HCT116 (cell line): ENCODE results near the gene TRIM61. TPM values are rescaled to one million over a fixed set of nuclear protein-coding genes. Genes with fewer than 3 reads are reported as not detected.

ENCODE experiments used
- ATAC-seq: fragments of 200-7000 bp; cut with Tn5 transposase; 2 replicates; pipeline ENCODE4 v1.9.1; 2020; ENCODE audit warnings: mild to moderate bottlenecking, moderate library complexity
- BruUV-seq: library from RNA; stranded (reverse); fragments of 400-500 nt; replicated peaks from 2 replicates; lab custom pipeline; 2021; lab: Mats Ljungman, UMichigan
- CTCF ChIA-PET: fragments of 300-600 bp; sonication (Branson Sonifier 250); formaldehyde crosslinking; loops from one replicate; lab custom pipeline; 2021; ENCODE audit warnings: antibody characterized with exemption; lab: Charles Lee
- POLR2A ChIA-PET: fragments of 300-600, 350-600 bp; sonication (Branson Sonifier 250); formaldehyde crosslinking; loops from one replicate; lab custom pipeline; 2021; ENCODE audit warnings: antibody characterized with exemption; lab: Charles Lee
- RAD21 ChIA-PET, 2 experiments: fragments of 300-600 bp; sonication (Branson Sonifier 250); formaldehyde crosslinking; loops; one replicate each; lab custom pipeline; 2023; ENCODE audit warnings: low total read pairs in 2 of 2; ENCODE audit not compliant: uncharacterized antibody in 2 of 2, unreplicated experiment in 2 of 2, low non-redundant PET in 1 of 2; lab: Charles Lee
- DNase-seq: peaks from one replicate; pipeline ENCODE4 v3.0.0-alpha.2; 2010; ENCODE audit warnings: low read depth, low spot score
- H2AFZ ChIP-seq: fragments of 200-600 bp; shearing (Covaris generic), sonication (generic); 2 replicates; pipeline ENCODE4 v1.6.1; 2017; ENCODE audit warnings: low read depth, mixed run types, mixed read lengths, antibody characterized with exemption, low read length; ENCODE audit not compliant: poor library complexity, severe bottlenecking
- H3K27ac ChIP-seq: 2 replicates; pipeline ENCODE4 v1.5.1; 2012; ENCODE audit warnings: low read depth, low read length
- H3K27me3 ChIP-seq: fragments of 200-600 bp; sonication (generic); 2 replicates; pipeline ENCODE4 v1.6.1; 2016; ENCODE audit warnings: mixed run types, low read length, mixed read lengths; ENCODE audit not compliant: insufficient read depth
- H3K36me3 ChIP-seq, 2 experiments: fragments of 200-500 bp in 1 of 2; fragments of 200-600 bp in 1 of 2; sonication (Bioruptor generic) in 1 of 2; sonication (generic) in 1 of 2; 2 replicates each; pipeline versions ENCODE4 v1.5.1 to v1.6.1; 2014 to 2016; ENCODE audit warnings: low read length in 2 of 2, inconsistent platforms in 1 of 2, mixed read lengths in 1 of 2, mixed run types in 1 of 2; ENCODE audit not compliant: insufficient read depth in 2 of 2, control insufficient read depth in 1 of 2
- H3K4me1 ChIP-seq, 2 experiments: fragments of 200-600 bp in 1 of 2; sonication (generic) in 1 of 2; 2 replicates each; pipeline versions ENCODE4 v1.5.1 to v1.6.1; 2012 to 2017; ENCODE audit warnings: low read length in 2 of 2, inconsistent platforms in 1 of 2, mild to moderate bottlenecking in 1 of 2, mixed read lengths in 1 of 2, mixed run types in 1 of 2, moderate library complexity in 1 of 2; ENCODE audit not compliant: insufficient read depth in 2 of 2, control insufficient read depth in 1 of 2
- H3K4me2 ChIP-seq: fragments of 200-600 bp; sonication (generic); 2 replicates; pipeline ENCODE4 v1.6.1; 2017; ENCODE audit warnings: mixed run types, low read length, mixed read lengths
- H3K4me3 ChIP-seq, 2 experiments: fragments of 200-600 bp in 1 of 2; sonication (generic) in 1 of 2; replicated peaks in 1 of 2; 2 replicates each; pipeline ENCODE4 v1.5.1; 2011 to 2016; ENCODE audit warnings: low read length in 2 of 2, control low read depth in 1 of 2, low read depth in 1 of 2, mild to moderate bottlenecking in 1 of 2, mixed read lengths in 1 of 2, mixed run types in 1 of 2
- H3K79me2 ChIP-seq: fragments of 200-600 bp; sonication (generic); 2 replicates; pipeline ENCODE4 v1.6.1; 2017; ENCODE audit warnings: mild to moderate bottlenecking, mixed run types, low read length, moderate library complexity, mixed read lengths; ENCODE audit not compliant: insufficient read depth
- H3K9ac ChIP-seq: fragments of 200-600 bp; sonication (generic); 2 replicates; pipeline ENCODE4 v1.6.1; 2016; ENCODE audit warnings: low read length, mixed read lengths
- H3K9me2 ChIP-seq: fragments of 200-600 bp; sonication (generic), shearing (Covaris generic); 2 replicates; pipeline ENCODE4 v1.6.1; 2017; ENCODE audit warnings: mixed run types, mild to moderate bottlenecking, moderate library complexity; ENCODE audit not compliant: insufficient read depth
- H3K9me3 ChIP-seq, 2 experiments: fragments of 200-500 bp in 1 of 2; fragments of 200-600 bp in 1 of 2; sonication (Bioruptor generic) in 1 of 2; sonication (generic) in 1 of 2; 2 replicates each; pipeline ENCODE4 v1.6.1; 2014 to 2017; ENCODE audit warnings: low read length in 2 of 2, mixed read lengths in 2 of 2, inconsistent platforms in 1 of 2, low read depth in 1 of 2, mild to moderate bottlenecking in 1 of 2, mixed run types in 1 of 2, moderate library complexity in 1 of 2; ENCODE audit not compliant: control insufficient read depth in 1 of 2, insufficient read depth in 1 of 2
- H4K20me1 ChIP-seq: fragments of 200-600 bp; sonication (generic), shearing (Covaris generic); 2 replicates; pipeline ENCODE4 v1.6.1; 2017; ENCODE audit warnings: mixed run types, mild to moderate bottlenecking, moderate library complexity; ENCODE audit not compliant: insufficient read depth
- EGR1 ChIP-seq: IDR thresholded peaks from 2 replicates; pipeline ENCODE4 v1.6.1; 2012; ENCODE audit warnings: low read depth
- ELF1 ChIP-seq: IDR thresholded peaks from 2 replicates; pipeline ENCODE4 v1.6.1; 2012; ENCODE audit warnings: low read depth, borderline replicate concordance
- EZH2 ChIP-seq: fragments of 200-600 bp; sonication (generic); IDR thresholded peaks from 2 replicates; pipeline ENCODE4 v1.6.1; 2017; ENCODE audit warnings: antibody characterized with exemption, mixed run types
- EZH2phosphoT487 ChIP-seq: fragments of 200-600 bp; IDR thresholded peaks from 2 replicates; pipeline ENCODE4 v1.6.1; 2018; ENCODE audit warnings: antibody characterized with exemption, borderline replicate concordance
- FOSL1 ChIP-seq: IDR thresholded peaks from 2 replicates; pipeline ENCODE4 v1.6.1; 2012; ENCODE audit warnings: low read depth
- POLR2A ChIP-seq: IDR thresholded peaks from 2 replicates; pipeline ENCODE4 v1.7.0; 2011; ENCODE audit warnings: borderline replicate concordance; ENCODE audit not compliant: insufficient read depth, insufficient read length; ENCODE audit errors: extremely low read depth
- POLR2AphosphoS5 ChIP-seq: IDR thresholded peaks from 2 replicates; pipeline ENCODE4 v1.6.1; 2011; ENCODE audit warnings: mild to moderate bottlenecking, low read depth, low read length, moderate library complexity
- RAD21 ChIP-seq: IDR thresholded peaks from 2 replicates; pipeline ENCODE4 v1.6.1; 2012; ENCODE audit warnings: low read depth, mild to moderate bottlenecking
- SP1 ChIP-seq: IDR thresholded peaks from 2 replicates; pipeline ENCODE4 v1.6.1; 2012; ENCODE audit warnings: low read depth
- ZFX ChIP-seq: fragments of 450-650 bp; IDR thresholded peaks from 2 replicates; pipeline ENCODE4 v1.6.1; 2017
- ZNF274 ChIP-seq: fragments of 200-500 bp; sonication (Bioruptor generic); IDR thresholded peaks from 2 replicates; pipeline ENCODE4 v1.6.1; 2014; ENCODE audit warnings: mild to moderate bottlenecking, low read depth, low read length, inconsistent platforms
- intact Hi-C: fragments of 100-400 bp; cut with micrococcal nuclease; formaldehyde crosslinking; loops from 2 replicates; pipeline ENCODE4 v1.10.0; 2022
- total RNA-seq: library from RNA; stranded (reverse); gene quantifications from one replicate; pipeline ENCODE4 v1.2.1, GENCODE V29; 2021; ENCODE audit not compliant: unreplicated experiment
- TF ChIP-seq, protein P1 (sequence below), 3 experiments: fragments of 200-600 bp in 1 of 3; sonication (generic) in 1 of 3; IDR thresholded peaks in 2 of 3; conservative IDR thresholded peaks in 1 of 3; 2 replicates each; pipeline ENCODE4 v1.5.1; 2012 to 2017; ENCODE audit warnings: low read depth in 2 of 3, low read length in 2 of 3, antibody characterized with exemption in 1 of 3, borderline replicate concordance in 1 of 3, control low read depth in 1 of 3, mild to moderate bottlenecking in 1 of 3, mixed read lengths in 1 of 3, mixed run types in 1 of 3, moderate library complexity in 1 of 3; ENCODE audit not compliant: insufficient read depth in 1 of 3
- TF ChIP-seq, protein P2 (sequence below): IDR thresholded peaks from 2 replicates; pipeline ENCODE4 v1.6.1; 2012
- TF ChIP-seq, protein P3 (sequence below): IDR thresholded peaks from 2 replicates; pipeline ENCODE4 v1.6.1; 2012
- TF ChIP-seq, protein P4 (sequence below): IDR thresholded peaks from 2 replicates; pipeline ENCODE4 v1.6.1; 2012; ENCODE audit warnings: low read depth

TRIM61 gene
- total RNA-seq, 1 experiment from 2014 or later = 0.15 TPM

DNA sequence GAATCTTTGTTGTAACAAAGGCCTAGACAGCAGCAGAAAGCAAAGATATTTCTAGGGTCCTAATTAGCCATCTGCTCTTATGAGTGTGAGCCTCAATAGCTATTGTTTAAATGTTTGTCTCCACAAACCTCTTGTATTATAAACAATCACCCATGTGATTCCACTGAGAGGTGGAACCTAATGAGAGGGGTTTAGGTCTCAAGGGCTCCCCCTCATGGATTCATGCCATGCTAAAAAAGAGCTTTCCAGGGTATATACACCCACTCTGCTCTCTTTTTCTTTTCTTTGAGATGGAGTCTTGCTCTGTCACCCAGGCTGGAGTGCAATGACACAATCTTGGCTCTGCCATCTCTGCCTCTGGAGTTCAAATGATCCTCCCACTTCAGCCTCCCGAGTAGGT is 42.1 kb downstream of the TRIM61 start:
- no peak overlapping the region for H3K4me3 ChIP-seq
- TF ChIP-seq ZNF274 (no peak), RAD21 (0 out of 2 replicates have a peak, but pooled peaks have one; percentile 18), EZH2phosphoT487 (no peak), FOSL1 (no peak), EZH2 (no peak), POLR2AphosphoS5 (no peak)
- TF ChIP-seq, protein P1, sequence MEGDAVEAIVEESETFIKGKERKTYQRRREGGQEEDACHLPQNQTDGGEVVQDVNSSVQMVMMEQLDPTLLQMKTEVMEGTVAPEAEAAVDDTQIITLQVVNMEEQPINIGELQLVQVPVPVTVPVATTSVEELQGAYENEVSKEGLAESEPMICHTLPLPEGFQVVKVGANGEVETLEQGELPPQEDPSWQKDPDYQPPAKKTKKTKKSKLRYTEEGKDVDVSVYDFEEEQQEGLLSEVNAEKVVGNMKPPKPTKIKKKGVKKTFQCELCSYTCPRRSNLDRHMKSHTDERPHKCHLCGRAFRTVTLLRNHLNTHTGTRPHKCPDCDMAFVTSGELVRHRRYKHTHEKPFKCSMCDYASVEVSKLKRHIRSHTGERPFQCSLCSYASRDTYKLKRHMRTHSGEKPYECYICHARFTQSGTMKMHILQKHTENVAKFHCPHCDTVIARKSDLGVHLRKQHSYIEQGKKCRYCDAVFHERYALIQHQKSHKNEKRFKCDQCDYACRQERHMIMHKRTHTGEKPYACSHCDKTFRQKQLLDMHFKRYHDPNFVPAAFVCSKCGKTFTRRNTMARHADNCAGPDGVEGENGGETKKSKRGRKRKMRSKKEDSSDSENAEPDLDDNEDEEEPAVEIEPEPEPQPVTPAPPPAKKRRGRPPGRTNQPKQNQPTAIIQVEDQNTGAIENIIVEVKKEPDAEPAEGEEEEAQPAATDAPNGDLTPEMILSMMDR (IDR thresholded peaks at IDR 0.05 in 2 of 3, conservative IDR thresholded peaks at IDR 0.05 in 1 of 3; ENCODE audit: borderline replicate concordance in 1 of 3, insufficient read depth in 1 of 3, low read depth in 2 of 3, low read length in 2 of 3) = peak; percentile 26 to 53 (median 50); a peak in 4 of 6 replicates
- DNase-seq = peak; percentile 27

DNA sequence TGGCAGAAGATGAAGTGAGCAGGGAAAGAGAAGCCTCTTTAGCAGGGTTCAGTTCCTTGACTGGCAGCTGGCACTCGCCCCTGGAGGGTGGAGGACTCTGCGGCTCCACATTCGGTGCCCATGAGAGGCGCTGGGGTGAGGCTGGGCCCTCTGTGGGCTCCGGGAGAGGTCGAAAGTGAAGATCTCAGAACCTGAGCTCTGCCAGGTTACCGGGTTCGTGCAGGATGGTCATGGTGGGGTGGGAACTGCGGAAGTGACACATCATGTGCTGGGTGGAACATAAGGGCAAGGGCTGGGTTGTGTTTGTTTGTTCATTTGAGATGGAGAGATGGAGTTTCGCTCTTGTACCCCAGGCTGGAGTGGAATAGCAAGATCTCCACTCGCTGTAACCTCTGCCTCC is 44.2 kb downstream of the TRIM61 start:
- ChIA-PET RAD21 (no interaction called here), CTCF (no interaction called here), POLR2A (no interaction called here)
- Histone ChIP-seq H4K20me1 (no peaks in the 10 kb centered on the region), H3K9ac (no peak overlapping the region), H3K9me2 (no peaks in the 10 kb centered on the region), H3K36me3 (no peaks in the 10 kb centered on the region), H3K27ac (no peak overlapping the region), H3K4me2 (no peak overlapping the region), H3K79me2 (no peaks in the 10 kb centered on the region), H3K4me1 (no peaks in the 10 kb centered on the region), H3K27me3 (no peaks in the 10 kb centered on the region), H3K4me3 (no peak overlapping the region), H3K9me3 (no peaks in the 10 kb centered on the region), H2AFZ (no peak overlapping the region)
- no peak for ATAC-seq
- intact Hi-C loops = loop anchor here (10.0 kb wide), 1 partner anchor 162 kb away; no protein-coding TSS in a partner anchor
- no TSS peak for BruUV-seq
- DNase-seq = no peak
- TF ChIP-seq ZNF274 = no peak
- TF ChIP-seq, protein P2, sequence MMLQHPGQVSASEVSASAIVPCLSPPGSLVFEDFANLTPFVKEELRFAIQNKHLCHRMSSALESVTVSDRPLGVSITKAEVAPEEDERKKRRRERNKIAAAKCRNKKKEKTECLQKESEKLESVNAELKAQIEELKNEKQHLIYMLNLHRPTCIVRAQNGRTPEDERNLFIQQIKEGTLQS = no peak
- TF ChIP-seq EGR1 = no peak
- TF ChIP-seq SP1 = no peak
- TF ChIP-seq FOSL1 = no peak
- TF ChIP-seq, protein P3, sequence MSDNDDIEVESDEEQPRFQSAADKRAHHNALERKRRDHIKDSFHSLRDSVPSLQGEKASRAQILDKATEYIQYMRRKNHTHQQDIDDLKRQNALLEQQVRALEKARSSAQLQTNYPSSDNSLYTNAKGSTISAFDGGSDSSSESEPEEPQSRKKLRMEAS = no peak
- no peak for TF ChIP-seq ZFX
- TF ChIP-seq, protein P4, sequence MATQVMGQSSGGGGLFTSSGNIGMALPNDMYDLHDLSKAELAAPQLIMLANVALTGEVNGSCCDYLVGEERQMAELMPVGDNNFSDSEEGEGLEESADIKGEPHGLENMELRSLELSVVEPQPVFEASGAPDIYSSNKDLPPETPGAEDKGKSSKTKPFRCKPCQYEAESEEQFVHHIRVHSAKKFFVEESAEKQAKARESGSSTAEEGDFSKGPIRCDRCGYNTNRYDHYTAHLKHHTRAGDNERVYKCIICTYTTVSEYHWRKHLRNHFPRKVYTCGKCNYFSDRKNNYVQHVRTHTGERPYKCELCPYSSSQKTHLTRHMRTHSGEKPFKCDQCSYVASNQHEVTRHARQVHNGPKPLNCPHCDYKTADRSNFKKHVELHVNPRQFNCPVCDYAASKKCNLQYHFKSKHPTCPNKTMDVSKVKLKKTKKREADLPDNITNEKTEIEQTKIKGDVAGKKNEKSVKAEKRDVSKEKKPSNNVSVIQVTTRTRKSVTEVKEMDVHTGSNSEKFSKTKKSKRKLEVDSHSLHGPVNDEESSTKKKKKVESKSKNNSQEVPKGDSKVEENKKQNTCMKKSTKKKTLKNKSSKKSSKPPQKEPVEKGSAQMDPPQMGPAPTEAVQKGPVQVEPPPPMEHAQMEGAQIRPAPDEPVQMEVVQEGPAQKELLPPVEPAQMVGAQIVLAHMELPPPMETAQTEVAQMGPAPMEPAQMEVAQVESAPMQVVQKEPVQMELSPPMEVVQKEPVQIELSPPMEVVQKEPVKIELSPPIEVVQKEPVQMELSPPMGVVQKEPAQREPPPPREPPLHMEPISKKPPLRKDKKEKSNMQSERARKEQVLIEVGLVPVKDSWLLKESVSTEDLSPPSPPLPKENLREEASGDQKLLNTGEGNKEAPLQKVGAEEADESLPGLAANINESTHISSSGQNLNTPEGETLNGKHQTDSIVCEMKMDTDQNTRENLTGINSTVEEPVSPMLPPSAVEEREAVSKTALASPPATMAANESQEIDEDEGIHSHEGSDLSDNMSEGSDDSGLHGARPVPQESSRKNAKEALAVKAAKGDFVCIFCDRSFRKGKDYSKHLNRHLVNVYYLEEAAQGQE = no peak
- no peak for TF ChIP-seq EZH2
- no peak for TF ChIP-seq ELF1
- no peak for TF ChIP-seq RAD21
- no peak for TF ChIP-seq POLR2A
- no peak for TF ChIP-seq POLR2AphosphoS5

More for the DNA sequence above, 42.1 kb downstream of the TRIM61 start:
- RAD21 ChIA-PET = no interaction called here
- no peaks in the 10 kb centered on the region for H3K27me3 ChIP-seq
- no peaks in the 10 kb centered on the region for H3K9me3 ChIP-seq
- H3K36me3 ChIP-seq = no peaks in the 10 kb centered on the region
- CTCF ChIA-PET = interaction anchor here (0.6 to 1.1 kb wide), 8 partner anchors 11 to 538 kb away, joined by 3 to 7 read pairs (median 4); partner anchors contain the start of gene TMEM192
- peak; percentile 91 for ATAC-seq
- H3K4me1 ChIP-seq = no peaks in the 10 kb centered on the region
- POLR2A ChIA-PET = interaction anchor here (1.6 kb wide), 1 partner anchor 12 kb away, joined by 3 read pairs; no protein-coding TSS in a partner anchor
- H2AFZ ChIP-seq = no peak overlapping the region
- H3K27ac ChIP-seq = no peak overlapping the region
- H3K4me2 ChIP-seq = no peak overlapping the region
- H4K20me1 ChIP-seq = no peaks in the 10 kb centered on the region
- no peaks in the 10 kb centered on the region for H3K79me2 ChIP-seq
- intact Hi-C loops = loop anchor here (5.0 to 10.0 kb wide), 2 partner anchors 158 to 159 kb away; no protein-coding TSS in a partner anchor
- BruUV-seq = no TSS peak
- no peak overlapping the region for H3K9ac ChIP-seq
- no peaks in the 10 kb centered on the region for H3K9me2 ChIP-seq
